GM12878 (cell line): Measurements from ENCODE around the gene ERC1. TPM values are rescaled to one million over a fixed set of nuclear protein-coding genes. Genes with fewer than 3 reads are reported as not detected.

Experiments
- ATAC-seq: fragments of 200-7000 bp; cut with Tn5 transposase; 3 replicates; pipeline ENCODE4 v1.9.1; 2020; ENCODE audit warnings: mild to moderate bottlenecking, moderate library complexity
- BruUV-seq: library from RNA; stranded (reverse); fragments of 400-500 nt; replicated peaks from 2 replicates; lab custom pipeline; 2021; lab: Mats Ljungman, UMichigan
- CTCF ChIA-PET: fragments of 300-600 bp; sonication (Branson Sonifier 250); formaldehyde crosslinking; extraction: SDS; loops from one replicate; lab custom pipeline; 2021; ENCODE audit warnings: inconsistent platforms; lab: Yijun Ruan, JAX
- POLR2A ChIA-PET: fragments of 350-600 bp; formaldehyde crosslinking; extraction: SDS; loops from one replicate; lab custom pipeline; 2021; ENCODE audit warnings: inconsistent platforms; lab: Charles Lee
- RAD21 ChIA-PET: fragments of 300-600 bp; sonication (Branson Sonifier 250); formaldehyde crosslinking; loops from one replicate; lab custom pipeline; 2023; ENCODE audit warnings: antibody characterized with exemption; ENCODE audit not compliant: unreplicated experiment; lab: Charles Lee
- SMC1A ChIA-PET: fragments of 300-600 bp; sonication (Branson Sonifier 250); formaldehyde crosslinking; loops from one replicate; lab custom pipeline; 2023; ENCODE audit not compliant: unreplicated experiment, uncharacterized antibody; lab: Charles Lee
- DNase-seq: peaks from one replicate; pipeline ENCODE4 v3.0.0-alpha.2; 2011; ENCODE audit warnings: low read depth, low spot score
- FAIRE-seq: peaks from 3 replicates; lab custom pipeline; 2011; peaks lifted over from hg19 to GRCh38; lab: Jason Lieb, UNC
- H2AFZ ChIP-seq: 2 replicates; pipeline ENCODE4 v1.6.0; 2011; ENCODE audit warnings: low read depth, low read length, control low read depth; ENCODE audit not compliant: control insufficient read depth
- H3K27ac ChIP-seq: 2 replicates; pipeline ENCODE4 v1.5.1; 2011; ENCODE audit warnings: control low read depth; ENCODE audit not compliant: control insufficient read depth, insufficient read depth
- H3K27me3 ChIP-seq, 2 experiments: replicated peaks in 1 of 2; 2 replicates each; pipeline versions ENCODE4 v1.6.0 to v1.6.1; 2011; ENCODE audit warnings: low read length in 1 of 2; ENCODE audit not compliant: control insufficient read depth in 2 of 2, insufficient read depth in 2 of 2
- H3K36me3 ChIP-seq, 2 experiments: 2 replicates each; pipeline ENCODE4 v1.5.1; 2011; ENCODE audit warnings: low read length in 1 of 2; ENCODE audit not compliant: control insufficient read depth in 2 of 2, insufficient read depth in 2 of 2
- H3K4me1 ChIP-seq: 2 replicates; pipeline ENCODE4 v1.6.1; 2011; ENCODE audit warnings: mild to moderate bottlenecking, low read length, moderate library complexity, mixed read lengths; ENCODE audit not compliant: control insufficient read depth, insufficient read depth
- H3K4me2 ChIP-seq: 2 replicates; pipeline ENCODE4 v1.6.0; 2011; ENCODE audit warnings: control low read depth; ENCODE audit not compliant: control insufficient read depth, insufficient read depth
- H3K4me3 ChIP-seq: fragments of 200-600 bp; sonication (generic); 2 replicates; pipeline ENCODE4 v1.5.1; 2016
- H3K79me2 ChIP-seq: 2 replicates; pipeline ENCODE4 v1.6.0; 2011; ENCODE audit warnings: low read length; ENCODE audit not compliant: control insufficient read depth, insufficient read depth
- H3K9ac ChIP-seq: 2 replicates; pipeline ENCODE4 v1.8.0; 2011; ENCODE audit warnings: low read length, control low read depth, mixed read lengths; ENCODE audit not compliant: control insufficient read depth, insufficient read depth
- H3K9me3 ChIP-seq: replicated peaks from 3 replicates; pipeline ENCODE4 v1.5.1; 2011; ENCODE audit warnings: mild to moderate bottlenecking, low read length; ENCODE audit not compliant: control insufficient read depth, insufficient read depth
- H4K20me1 ChIP-seq: 2 replicates; pipeline ENCODE4 v1.6.0; 2011; ENCODE audit not compliant: control insufficient read depth, insufficient read depth
- CBX5 ChIP-seq: sonication (generic); IDR thresholded peaks from 2 replicates; pipeline ENCODE4 v1.6.1; 2016; ENCODE audit warnings: low read depth, moderate library complexity, mild to moderate bottlenecking, inconsistent platforms
- MEF2A ChIP-seq: IDR thresholded peaks from 2 replicates; pipeline ENCODE4 v1.6.1; 2011; ENCODE audit warnings: low read depth, mild to moderate bottlenecking, low read length, moderate library complexity; ENCODE audit not compliant: insufficient read depth
- MXI1 ChIP-seq: fragments of 150-350 bp; IDR thresholded peaks from 2 replicates; pipeline ENCODE4 v1.6.1; 2011; ENCODE audit warnings: low read depth, mild to moderate bottlenecking, inconsistent platforms, low read length, improper control_type of control experiment
- MYB ChIP-seq: fragments of 150-350 bp; IDR thresholded peaks from 2 replicates; pipeline ENCODE4 v1.6.1; 2014; ENCODE audit warnings: mild to moderate bottlenecking, low read depth, low read length, borderline replicate concordance
- MYC ChIP-seq: IDR thresholded peaks from 2 replicates; pipeline ENCODE4 v1.6.1; 2011; ENCODE audit warnings: mild to moderate bottlenecking, low read length, moderate library complexity, inconsistent platforms; ENCODE audit not compliant: insufficient read depth, insufficient replicate concordance, insufficient read length, severe bottlenecking
- NFYA ChIP-seq: IDR thresholded peaks from 2 replicates; pipeline ENCODE4 v1.6.1; 2011; ENCODE audit warnings: low read depth, mild to moderate bottlenecking, low read length, improper control_type of control experiment, borderline replicate concordance
- NR2C2 ChIP-seq: IDR thresholded peaks from 2 replicates; pipeline ENCODE4 v1.6.1; 2011; ENCODE audit warnings: borderline replicate concordance, low read depth; ENCODE audit not compliant: control insufficient read depth, insufficient read length
- POLR2AphosphoS5 ChIP-seq: IDR thresholded peaks from 2 replicates; pipeline ENCODE4 v1.6.1; 2011; ENCODE audit warnings: mild to moderate bottlenecking, low read length, inconsistent platforms
- RAD21 ChIP-seq: IDR thresholded peaks from 2 replicates; pipeline ENCODE4 v1.6.1; 2011; ENCODE audit warnings: mild to moderate bottlenecking, low read depth, low read length, moderate library complexity; ENCODE audit not compliant: insufficient read depth
- TARDBP ChIP-seq: IDR thresholded peaks from 2 replicates; pipeline ENCODE4 v1.6.1; 2016; ENCODE audit warnings: borderline replicate concordance
- WGBS: methylation state at CpG from one replicate; pipeline ENCODE4 v1.1.6; 2016; ENCODE audit warnings: low lambda C conversion rate; ENCODE audit not compliant: insufficient replicate concordance, insufficient coverage; ENCODE audit errors: missing lambda C conversion rate; 5-methylcytosine and 5-hydroxymethylcytosine counted together
- in situ Hi-C: fragments of 300-500 bp; cut with MboI; formaldehyde crosslinking; loops from 9 replicates; pipeline ENCODE4 v1.14.3; 2018; ENCODE audit warnings: mixed read lengths
- intact Hi-C: fragments of 100-400 bp; cut with micrococcal nuclease; formaldehyde crosslinking; loops from one replicate; pipeline ENCODE4 v1.14.2; 2022; ENCODE audit not compliant: unreplicated experiment
- polyA plus RNA-seq, 11 experiments: library from polyadenylated mRNA; depleted of rRNA in 4 of 11; unstranded in 6 of 11; stranded (reverse) in 5 of 11; fragments of >200 nt; fragmentation: Nextera tagmentation in 4 of 11; fragmentation: Illumina TruSeq in 1 of 11; extraction: Ambion mirVana in 4 of 11; extraction: Trizol in 1 of 11; gene quantifications; 1 replicate in 1 of 11; 2 replicates in 10 of 11; pipeline versions ENCODE4 v1.2.1 to v1.2.3, GENCODE V29; 2011 to 2016; ENCODE audit warnings: inconsistent platforms in 2 of 11, missing spikeins in 2 of 11, low read depth in 1 of 11
- total RNA-seq, 4 experiments: library from RNA; depleted of rRNA in 3 of 4; stranded (reverse); fragments of >200 nt in 3 of 4; fragmentation: Illumina TruSeq in 1 of 4; extraction: Trizol in 1 of 4; gene quantifications; 2 replicates each; pipeline versions ENCODE4 v1.2.1 to v1.2.3, GENCODE V29; 2013 to 2021
- TF ChIP-seq, protein P1 (sequence below): IDR thresholded peaks from 2 replicates; pipeline ENCODE4 v1.6.1; 2011; ENCODE audit warnings: low read depth, mild to moderate bottlenecking, low read length, moderate library complexity, borderline replicate concordance; ENCODE audit errors: extremely low read depth
- TF ChIP-seq, protein P2 (sequence below): IDR thresholded peaks from 2 replicates; pipeline ENCODE4 v1.6.1; 2011; ENCODE audit warnings: low read depth, low read length, improper control_type of control experiment, borderline replicate concordance
- TF ChIP-seq, protein P3 (sequence below): IDR thresholded peaks from 2 replicates; pipeline ENCODE4 v1.6.1; 2011; ENCODE audit warnings: borderline replicate concordance, low read depth, mild to moderate bottlenecking, moderate library complexity, mixed read lengths, low read length; ENCODE audit not compliant: insufficient read depth; ENCODE audit errors: extremely low read length
- TF ChIP-seq, protein P4 (sequence below): IDR thresholded peaks from 2 replicates; pipeline ENCODE4 v1.6.1; 2012; ENCODE audit warnings: low read depth, low read length, improper control_type of control experiment
- TF ChIP-seq, protein P5 (sequence below): IDR thresholded peaks from 2 replicates; pipeline ENCODE4 v1.6.1; 2012; ENCODE audit warnings: mild to moderate bottlenecking, low read depth, low read length

ERC1 gene
- total and polyA plus RNA-seq, 10 of the 15 experiments (the other 5 are each of a cell fraction or from before 2014, with no cell fraction given), result 0.75 to 8.0 (median 5.0) TPM

DNA sequence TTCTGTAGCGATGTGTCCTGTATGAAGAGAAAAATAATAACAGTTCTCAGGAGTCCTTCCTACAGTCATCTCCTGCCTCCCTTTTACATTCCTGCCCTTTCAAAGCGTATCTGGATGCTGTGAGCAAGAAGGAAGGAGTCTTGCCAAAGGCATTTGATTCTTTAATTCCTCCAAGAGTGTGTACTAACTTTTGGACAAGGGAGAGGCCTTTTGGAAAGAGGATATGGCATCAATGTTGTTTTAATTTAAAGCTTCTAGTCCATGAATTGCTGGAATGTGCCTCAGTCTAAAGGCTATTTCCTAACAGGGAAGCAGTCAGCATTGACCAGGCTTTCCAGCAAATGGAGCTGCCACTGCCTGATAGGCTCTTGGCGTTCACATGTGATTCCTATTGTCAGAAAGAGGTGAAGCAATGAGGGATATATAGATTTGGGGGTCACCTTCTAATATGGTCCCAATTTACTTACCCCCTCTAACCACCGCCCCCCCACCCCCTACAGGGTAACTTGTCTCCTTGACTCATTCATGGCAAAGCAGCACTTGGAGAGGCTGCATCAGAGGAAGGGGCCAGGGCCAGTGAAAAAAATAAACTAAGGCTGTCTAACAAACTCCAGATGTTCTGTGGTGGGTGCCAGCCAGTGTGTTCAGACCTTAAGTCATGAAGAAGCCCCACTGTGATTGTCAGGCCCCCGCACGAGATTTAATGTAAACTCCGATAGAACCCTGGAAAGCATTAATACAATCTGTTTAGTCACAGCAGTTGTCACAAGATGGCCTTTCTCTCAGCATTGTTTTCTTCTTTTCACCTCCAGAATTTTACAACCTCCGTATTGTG is 383.1 kb downstream of the ERC1 start:
- no peaks in the 10 kb centered on the region; a peak in 1 of 4 replicates for H3K36me3 ChIP-seq
- TF ChIP-seq POLR2AphosphoS5 (no peak), TARDBP (no peak), NR2C2 (no peak), MYB (no peak), MXI1 (no peak), MEF2A (no peak), NFYA (no peak), CBX5 (no peak), RAD21 (no peak), MYC (no peak)
- TF ChIP-seq, protein P1, sequence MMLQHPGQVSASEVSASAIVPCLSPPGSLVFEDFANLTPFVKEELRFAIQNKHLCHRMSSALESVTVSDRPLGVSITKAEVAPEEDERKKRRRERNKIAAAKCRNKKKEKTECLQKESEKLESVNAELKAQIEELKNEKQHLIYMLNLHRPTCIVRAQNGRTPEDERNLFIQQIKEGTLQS, result no peak
- TF ChIP-seq, protein P2, sequence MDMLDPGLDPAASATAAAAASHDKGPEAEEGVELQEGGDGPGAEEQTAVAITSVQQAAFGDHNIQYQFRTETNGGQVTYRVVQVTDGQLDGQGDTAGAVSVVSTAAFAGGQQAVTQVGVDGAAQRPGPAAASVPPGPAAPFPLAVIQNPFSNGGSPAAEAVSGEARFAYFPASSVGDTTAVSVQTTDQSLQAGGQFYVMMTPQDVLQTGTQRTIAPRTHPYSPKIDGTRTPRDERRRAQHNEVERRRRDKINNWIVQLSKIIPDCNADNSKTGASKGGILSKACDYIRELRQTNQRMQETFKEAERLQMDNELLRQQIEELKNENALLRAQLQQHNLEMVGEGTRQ, result no peak
- TF ChIP-seq, protein P3, sequence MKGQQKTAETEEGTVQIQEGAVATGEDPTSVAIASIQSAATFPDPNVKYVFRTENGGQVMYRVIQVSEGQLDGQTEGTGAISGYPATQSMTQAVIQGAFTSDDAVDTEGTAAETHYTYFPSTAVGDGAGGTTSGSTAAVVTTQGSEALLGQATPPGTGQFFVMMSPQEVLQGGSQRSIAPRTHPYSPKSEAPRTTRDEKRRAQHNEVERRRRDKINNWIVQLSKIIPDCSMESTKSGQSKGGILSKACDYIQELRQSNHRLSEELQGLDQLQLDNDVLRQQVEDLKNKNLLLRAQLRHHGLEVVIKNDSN, result no peak
- TF ChIP-seq, protein P4, sequence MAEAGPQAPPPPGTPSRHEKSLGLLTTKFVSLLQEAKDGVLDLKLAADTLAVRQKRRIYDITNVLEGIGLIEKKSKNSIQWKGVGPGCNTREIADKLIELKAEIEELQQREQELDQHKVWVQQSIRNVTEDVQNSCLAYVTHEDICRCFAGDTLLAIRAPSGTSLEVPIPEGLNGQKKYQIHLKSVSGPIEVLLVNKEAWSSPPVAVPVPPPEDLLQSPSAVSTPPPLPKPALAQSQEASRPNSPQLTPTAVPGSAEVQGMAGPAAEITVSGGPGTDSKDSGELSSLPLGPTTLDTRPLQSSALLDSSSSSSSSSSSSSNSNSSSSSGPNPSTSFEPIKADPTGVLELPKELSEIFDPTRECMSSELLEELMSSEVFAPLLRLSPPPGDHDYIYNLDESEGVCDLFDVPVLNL, result no peak
- TF ChIP-seq, protein P5, sequence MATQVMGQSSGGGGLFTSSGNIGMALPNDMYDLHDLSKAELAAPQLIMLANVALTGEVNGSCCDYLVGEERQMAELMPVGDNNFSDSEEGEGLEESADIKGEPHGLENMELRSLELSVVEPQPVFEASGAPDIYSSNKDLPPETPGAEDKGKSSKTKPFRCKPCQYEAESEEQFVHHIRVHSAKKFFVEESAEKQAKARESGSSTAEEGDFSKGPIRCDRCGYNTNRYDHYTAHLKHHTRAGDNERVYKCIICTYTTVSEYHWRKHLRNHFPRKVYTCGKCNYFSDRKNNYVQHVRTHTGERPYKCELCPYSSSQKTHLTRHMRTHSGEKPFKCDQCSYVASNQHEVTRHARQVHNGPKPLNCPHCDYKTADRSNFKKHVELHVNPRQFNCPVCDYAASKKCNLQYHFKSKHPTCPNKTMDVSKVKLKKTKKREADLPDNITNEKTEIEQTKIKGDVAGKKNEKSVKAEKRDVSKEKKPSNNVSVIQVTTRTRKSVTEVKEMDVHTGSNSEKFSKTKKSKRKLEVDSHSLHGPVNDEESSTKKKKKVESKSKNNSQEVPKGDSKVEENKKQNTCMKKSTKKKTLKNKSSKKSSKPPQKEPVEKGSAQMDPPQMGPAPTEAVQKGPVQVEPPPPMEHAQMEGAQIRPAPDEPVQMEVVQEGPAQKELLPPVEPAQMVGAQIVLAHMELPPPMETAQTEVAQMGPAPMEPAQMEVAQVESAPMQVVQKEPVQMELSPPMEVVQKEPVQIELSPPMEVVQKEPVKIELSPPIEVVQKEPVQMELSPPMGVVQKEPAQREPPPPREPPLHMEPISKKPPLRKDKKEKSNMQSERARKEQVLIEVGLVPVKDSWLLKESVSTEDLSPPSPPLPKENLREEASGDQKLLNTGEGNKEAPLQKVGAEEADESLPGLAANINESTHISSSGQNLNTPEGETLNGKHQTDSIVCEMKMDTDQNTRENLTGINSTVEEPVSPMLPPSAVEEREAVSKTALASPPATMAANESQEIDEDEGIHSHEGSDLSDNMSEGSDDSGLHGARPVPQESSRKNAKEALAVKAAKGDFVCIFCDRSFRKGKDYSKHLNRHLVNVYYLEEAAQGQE, result no peak
- no TSS peak for BruUV-seq
- H4K20me1 ChIP-seq, result no peaks in the 10 kb centered on the region
- RAD21 ChIA-PET, result interaction anchor here (1.6 kb wide), 1 partner anchor 256 kb away, joined by 4 read pairs; no protein-coding TSS in a partner anchor
- SMC1A ChIA-PET, result interaction anchor here (1.6 to 2.9 kb wide), 2 partner anchors 15 to 17 kb away, joined by 4 to 10 read pairs; no protein-coding TSS in a partner anchor
- no peak overlapping the region for H3K4me3 ChIP-seq
- WGBS, result 42% methylated on average over 8 of the region's 8 CpGs
- ATAC-seq, result no peak
- POLR2A ChIA-PET, result no interaction called here
- DNase-seq, result no peak
- no peak overlapping the region for H2AFZ ChIP-seq
- H3K27ac ChIP-seq, result no peak overlapping the region
- H3K4me1 ChIP-seq, result no peaks in the 10 kb centered on the region
- no peak overlapping the region for H3K4me2 ChIP-seq
- no peaks in the 10 kb centered on the region for H3K27me3 ChIP-seq
- intact Hi-C loops, result no loop called here
- CTCF ChIA-PET, result interaction anchor here (1.1 to 1.2 kb wide), 2 partner anchors 9 to 256 kb away, joined by 3 to 4 read pairs; no protein-coding TSS in a partner anchor
- H3K9me3 ChIP-seq, result no peaks in the 10 kb centered on the region
- no peak for FAIRE-seq
- no peak overlapping the region for H3K9ac ChIP-seq
- H3K79me2 ChIP-seq, result no peaks in the 10 kb centered on the region
- in situ Hi-C loops, result no loop called here
